HEK293 (cell line): ENCODE data around the gene ZNF541.

Experiments
- CTCF ChIA-PET: fragments of 350-600 bp; formaldehyde crosslinking; extraction: SDS; loops from one replicate; lab custom pipeline; 2021; ENCODE audit warnings: antibody characterized with exemption; lab: Yijun Ruan, JAX
- POLR2A ChIA-PET: fragments of 300-600 bp; formaldehyde crosslinking; extraction: SDS; loops from one replicate; lab custom pipeline; 2020; ENCODE audit warnings: antibody characterized with exemption, inconsistent platforms; lab: Yijun Ruan, JAX
- H3K27ac ChIP-seq: fragments of 200-500 bp; sonication (Bioruptor generic); 2 replicates; pipeline ENCODE4 v1.5.1; 2014; ENCODE audit warnings: low read depth, low read length, control low read depth, inconsistent platforms; ENCODE audit errors: extremely low read depth
- H3K36me3 ChIP-seq, 2 experiments: fragments of 200-500 bp in 1 of 2; sonication (Bioruptor generic) in 1 of 2; 1 replicate in 1 of 2; 2 replicates in 1 of 2; pipeline ENCODE4 v1.5.1; 2014 to 2017; ENCODE audit warnings: inconsistent platforms in 2 of 2, low read length in 2 of 2; ENCODE audit not compliant: control insufficient read depth in 2 of 2, insufficient read depth in 1 of 2
- H3K4me1 ChIP-seq: fragments of 200-500 bp; sonication (Bioruptor generic); 2 replicates; pipeline ENCODE4 v1.5.1; 2014; ENCODE audit warnings: mild to moderate bottlenecking, low read length, inconsistent platforms; ENCODE audit not compliant: control insufficient read depth, insufficient read depth
- H3K4me3 ChIP-seq: 2 replicates; pipeline ENCODE4 v1.5.1; 2011; ENCODE audit warnings: low read depth, mild to moderate bottlenecking, control low read depth, low read length, moderate library complexity
- H3K9me3 ChIP-seq: fragments of 200-500 bp; sonication (Bioruptor generic); 2 replicates; pipeline ENCODE4 v1.5.1; 2014; ENCODE audit warnings: low read depth, low read length, inconsistent platforms; ENCODE audit not compliant: control insufficient read depth, insufficient read depth
- EGR2 ChIP-seq: fragments of 450-650 bp; formaldehyde crosslinking; IDR thresholded peaks from 2 replicates; pipeline ENCODE4 v1.5.1; 2016; ENCODE audit warnings: low read depth, missing biosample characterization, missing genetic modification characterization
- SP3 ChIP-seq: fragments of 450-650 bp; formaldehyde crosslinking; IDR thresholded peaks from 2 replicates; pipeline ENCODE4 v1.5.1; 2016; ENCODE audit warnings: missing biosample characterization, missing genetic modification characterization
- ZFP3 ChIP-seq: fragments of 450-650 bp; formaldehyde crosslinking; IDR thresholded peaks from 2 replicates; pipeline ENCODE4 v1.5.1; 2016; ENCODE audit warnings: low read depth, missing biosample characterization, missing genetic modification characterization
- ZNF140 ChIP-seq: fragments of 450-650 bp; formaldehyde crosslinking; IDR thresholded peaks from 2 replicates; pipeline ENCODE4 v1.5.1; 2016; ENCODE audit warnings: missing biosample characterization, missing genetic modification characterization
- ZNF248 ChIP-seq: fragments of 450-650 bp; formaldehyde crosslinking; IDR thresholded peaks from 2 replicates; pipeline ENCODE4 v1.5.1; 2017; ENCODE audit warnings: missing biosample characterization, missing genetic modification characterization
- ZNF560 ChIP-seq: fragments of 450-650 bp; formaldehyde crosslinking; IDR thresholded peaks from 2 replicates; pipeline ENCODE4 v1.5.1; 2017; ENCODE audit warnings: missing biosample characterization, missing genetic modification characterization, borderline replicate concordance
- ZNF571 ChIP-seq: fragments of 450-650 bp; formaldehyde crosslinking; IDR thresholded peaks from 2 replicates; pipeline ENCODE4 v1.5.0; 2017; ENCODE audit warnings: missing biosample characterization, missing genetic modification characterization
- ZNF596 ChIP-seq: fragments of 450-650 bp; IDR thresholded peaks from 2 replicates; pipeline ENCODE4 v1.5.0; 2018; ENCODE audit warnings: missing biosample characterization, mild to moderate bottlenecking, missing genetic modification characterization, moderate library complexity
- ZNF658 ChIP-seq: fragments of 450-650 bp; formaldehyde crosslinking; IDR thresholded peaks from 2 replicates; pipeline ENCODE4; 2016; ENCODE audit warnings: missing biosample characterization, missing genetic modification characterization
- ZNF660 ChIP-seq: fragments of 450-650 bp; IDR thresholded peaks from 2 replicates; pipeline ENCODE4 v1.5.1; 2018; ENCODE audit warnings: missing biosample characterization, mild to moderate bottlenecking, missing genetic modification characterization
- ZNF777 ChIP-seq: fragments of 450-650 bp; formaldehyde crosslinking; IDR thresholded peaks from 2 replicates; pipeline ENCODE4 v1.5.1; 2017; ENCODE audit warnings: missing biosample characterization, missing genetic modification characterization, borderline replicate concordance
- TF ChIP-seq, protein P1 (sequence below): fragments of 450-650 bp; formaldehyde crosslinking; IDR thresholded peaks from 2 replicates; pipeline ENCODE4 v1.5.1; 2017; ENCODE audit warnings: missing biosample characterization, missing genetic modification characterization
- TF ChIP-seq, protein P2 (sequence below): fragments of 450-650 bp; formaldehyde crosslinking; IDR thresholded peaks from 2 replicates; pipeline ENCODE4 v1.5.1; 2016; ENCODE audit warnings: missing biosample characterization, missing genetic modification characterization
- TF ChIP-seq, protein P3 (sequence below): fragments of 450-650 bp; formaldehyde crosslinking; IDR thresholded peaks from 2 replicates; pipeline ENCODE4 v1.5.1; 2016; ENCODE audit warnings: missing biosample characterization, missing genetic modification characterization
- TF ChIP-seq, protein P4 (sequence below): fragments of 450-650 bp; formaldehyde crosslinking; IDR thresholded peaks from 2 replicates; pipeline ENCODE4 v1.5.1; 2017; ENCODE audit warnings: missing biosample characterization, missing genetic modification characterization
- TF ChIP-seq, protein P5 (sequence below): sonication (generic); formaldehyde crosslinking; IDR thresholded peaks from 2 replicates; pipeline ENCODE4 v1.8.1; 2022; ENCODE audit warnings: mild to moderate bottlenecking, moderate library complexity, missing genetic modification reagents
- TF ChIP-seq, protein P6 (sequence below): fragments of 450-650 bp; formaldehyde crosslinking; IDR thresholded peaks from 2 replicates; pipeline ENCODE4 v1.5.0; 2017; ENCODE audit warnings: missing biosample characterization, missing genetic modification characterization, borderline replicate concordance
- TF ChIP-seq, protein P7 (sequence below): fragments of 450-650 bp; formaldehyde crosslinking; IDR thresholded peaks from 2 replicates; pipeline ENCODE4 v1.5.1; 2016; ENCODE audit warnings: missing biosample characterization, missing genetic modification characterization

ZNF541 gene

DNA sequence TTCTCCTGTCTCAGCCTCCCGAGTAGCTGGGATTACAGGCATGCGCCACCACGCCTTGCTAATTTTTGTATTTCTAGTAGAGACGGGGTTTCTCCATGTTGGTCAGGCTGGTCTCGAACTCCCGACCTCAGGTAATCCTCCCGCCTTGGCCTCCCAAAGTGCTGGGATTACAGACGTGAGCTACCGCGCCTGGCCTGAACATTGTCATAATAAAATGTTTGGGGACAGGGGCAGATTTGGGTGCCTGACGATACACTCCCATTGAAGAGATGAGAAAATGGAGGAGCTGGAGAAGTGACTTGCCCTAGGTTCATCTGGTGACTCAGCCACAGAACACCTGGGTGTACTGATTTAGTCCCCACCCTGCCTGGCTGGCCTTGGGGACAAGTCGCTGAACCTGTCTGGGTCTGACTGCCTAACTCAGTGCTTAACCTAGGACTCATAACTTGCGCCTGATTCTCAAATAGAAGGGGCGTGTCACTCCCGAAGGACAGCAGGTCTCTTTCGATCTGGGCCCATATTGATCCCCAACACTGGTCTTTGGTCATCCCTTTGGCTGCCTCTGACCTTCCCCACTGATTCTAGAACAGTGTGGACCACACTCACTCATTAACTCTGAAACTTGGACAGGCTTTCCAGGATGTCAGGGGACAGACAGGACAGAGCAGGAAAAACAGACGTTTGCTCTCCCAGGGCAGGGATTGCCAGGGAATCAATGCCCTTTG, 28.4 kb upstream of the ZNF541 start:
- Histone ChIP-seq H3K9me3 (no peaks in the 10 kb centered on the region), H3K36me3 (no peaks in the 10 kb centered on the region)

DNA sequence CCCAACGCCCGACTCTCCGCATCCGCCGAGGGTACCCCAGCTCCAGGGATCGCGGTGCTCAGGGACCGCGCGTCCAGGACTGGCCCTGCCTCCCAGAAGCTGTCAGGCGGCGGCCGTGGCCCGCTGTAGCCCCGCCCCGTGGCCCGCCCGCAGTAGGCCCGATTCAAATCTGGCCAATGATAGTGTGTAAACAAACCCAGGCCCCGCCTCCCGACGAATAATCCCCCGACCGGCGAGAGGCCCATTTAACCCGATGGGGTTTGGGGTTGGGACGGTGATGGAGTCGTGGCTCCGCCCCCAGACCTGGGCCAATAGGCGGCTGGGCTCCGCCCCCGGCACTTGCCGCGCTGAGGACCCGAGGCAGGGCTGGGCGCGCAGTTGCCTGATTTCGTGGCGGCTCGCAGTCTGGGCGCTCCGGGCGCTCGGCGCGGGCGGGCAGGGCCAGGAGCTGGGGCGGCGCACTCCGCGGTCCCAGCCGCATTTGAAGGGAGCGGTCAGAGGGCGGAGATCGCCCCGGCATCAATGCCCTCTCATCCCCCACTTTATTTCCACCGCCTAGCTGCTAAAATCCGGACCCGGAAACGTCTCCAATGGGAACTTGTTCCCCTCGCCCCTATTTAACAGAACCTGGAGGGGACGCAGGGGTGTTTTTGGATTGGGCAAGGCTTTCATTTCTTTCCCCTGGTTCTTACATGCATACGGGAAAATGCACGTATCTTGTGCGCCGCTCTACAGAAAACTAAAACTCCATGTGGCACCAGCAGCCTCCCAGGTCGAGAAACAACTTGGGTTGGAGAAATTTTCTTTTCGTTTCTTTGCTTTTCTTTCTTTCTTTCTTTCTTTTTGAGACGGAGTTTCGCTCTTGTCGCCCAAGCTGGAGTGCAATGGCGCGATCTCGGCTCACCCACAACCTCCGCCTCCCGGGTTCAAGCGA, 27.6 kb upstream of the ZNF541 start:
- Histone ChIP-seq H3K36me3 (no peaks in the 10 kb centered on the region), H3K9me3 (no peaks in the 10 kb centered on the region), H3K4me1 (peaks cover 11% of the 10 kb centered on the region), H3K4me3 (peak overlapping the region; percentile 49), H3K27ac (peak overlapping the region; percentile 78)
- POLR2A ChIA-PET = interaction anchor here (0.6 to 3.7 kb wide), 13 partner anchors 8 to 959 kb away, joined by 3 to 27 read pairs (median 4); partner anchors contain the start of genes BICRA, KPTN and NAPA
- CTCF ChIA-PET = interaction anchor here (0.6 to 1.8 kb wide), 4 partner anchors 98 to 164 kb away, joined by 3 to 9 read pairs (median 4); no protein-coding TSS in a partner anchor
- TF ChIP-seq ZNF660 (tag by site-specific recombination) (peak; percentile 75; the same call in 1 of the 2 replicates), ZNF248 (tag by site-specific recombination) (0 out of 2 replicates have a peak, but pooled peaks have one; percentile 12), ZNF571 (tag by site-specific recombination) (no peak), ZFP3 (tag by site-specific recombination) (no peak), EGR2 (tag by site-specific recombination) (peak; percentile 61), ZNF140 (tag by site-specific recombination) (no peak), ZNF777 (no peak), ZNF560 (tag by site-specific recombination) (no peak), ZNF658 (tag by site-specific recombination) (no peak), ZNF596 (tag by site-specific recombination) (peak; percentile 10; the same call in 1 of the 2 replicates), SP3 (tag by site-specific recombination) (peak; percentile 98)
- TF ChIP-seq, protein P1, sequence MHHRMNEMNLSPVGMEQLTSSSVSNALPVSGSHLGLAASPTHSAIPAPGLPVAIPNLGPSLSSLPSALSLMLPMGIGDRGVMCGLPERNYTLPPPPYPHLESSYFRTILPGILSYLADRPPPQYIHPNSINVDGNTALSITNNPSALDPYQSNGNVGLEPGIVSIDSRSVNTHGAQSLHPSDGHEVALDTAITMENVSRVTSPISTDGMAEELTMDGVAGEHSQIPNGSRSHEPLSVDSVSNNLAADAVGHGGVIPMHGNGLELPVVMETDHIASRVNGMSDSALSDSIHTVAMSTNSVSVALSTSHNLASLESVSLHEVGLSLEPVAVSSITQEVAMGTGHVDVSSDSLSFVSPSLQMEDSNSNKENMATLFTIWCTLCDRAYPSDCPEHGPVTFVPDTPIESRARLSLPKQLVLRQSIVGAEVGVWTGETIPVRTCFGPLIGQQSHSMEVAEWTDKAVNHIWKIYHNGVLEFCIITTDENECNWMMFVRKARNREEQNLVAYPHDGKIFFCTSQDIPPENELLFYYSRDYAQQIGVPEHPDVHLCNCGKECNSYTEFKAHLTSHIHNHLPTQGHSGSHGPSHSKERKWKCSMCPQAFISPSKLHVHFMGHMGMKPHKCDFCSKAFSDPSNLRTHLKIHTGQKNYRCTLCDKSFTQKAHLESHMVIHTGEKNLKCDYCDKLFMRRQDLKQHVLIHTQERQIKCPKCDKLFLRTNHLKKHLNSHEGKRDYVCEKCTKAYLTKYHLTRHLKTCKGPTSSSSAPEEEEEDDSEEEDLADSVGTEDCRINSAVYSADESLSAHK (tag by site-specific recombination) = 0 out of 2 replicates have a peak, but pooled peaks have one; percentile 54
- TF ChIP-seq, protein P2, sequence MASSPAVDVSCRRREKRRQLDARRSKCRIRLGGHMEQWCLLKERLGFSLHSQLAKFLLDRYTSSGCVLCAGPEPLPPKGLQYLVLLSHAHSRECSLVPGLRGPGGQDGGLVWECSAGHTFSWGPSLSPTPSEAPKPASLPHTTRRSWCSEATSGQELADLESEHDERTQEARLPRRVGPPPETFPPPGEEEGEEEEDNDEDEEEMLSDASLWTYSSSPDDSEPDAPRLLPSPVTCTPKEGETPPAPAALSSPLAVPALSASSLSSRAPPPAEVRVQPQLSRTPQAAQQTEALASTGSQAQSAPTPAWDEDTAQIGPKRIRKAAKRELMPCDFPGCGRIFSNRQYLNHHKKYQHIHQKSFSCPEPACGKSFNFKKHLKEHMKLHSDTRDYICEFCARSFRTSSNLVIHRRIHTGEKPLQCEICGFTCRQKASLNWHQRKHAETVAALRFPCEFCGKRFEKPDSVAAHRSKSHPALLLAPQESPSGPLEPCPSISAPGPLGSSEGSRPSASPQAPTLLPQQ = peak; percentile 93
- TF ChIP-seq, protein P3, sequence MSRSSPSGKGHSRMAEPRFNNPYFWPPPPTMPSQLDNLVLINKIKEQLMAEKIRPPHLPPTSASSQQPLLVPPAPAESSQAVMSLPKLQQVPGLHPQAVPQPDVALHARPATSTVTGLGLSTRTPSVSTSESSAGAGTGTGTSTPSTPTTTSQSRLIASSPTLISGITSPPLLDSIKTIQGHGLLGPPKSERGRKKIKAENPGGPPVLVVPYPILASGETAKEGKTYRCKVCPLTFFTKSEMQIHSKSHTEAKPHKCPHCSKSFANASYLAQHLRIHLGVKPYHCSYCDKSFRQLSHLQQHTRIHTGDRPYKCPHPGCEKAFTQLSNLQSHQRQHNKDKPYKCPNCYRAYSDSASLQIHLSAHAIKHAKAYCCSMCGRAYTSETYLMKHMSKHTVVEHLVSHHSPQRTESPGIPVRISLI (tag by site-specific recombination) = 0 out of 2 replicates have a peak, but pooled peaks have one; percentile 27
- TF ChIP-seq, protein P4, sequence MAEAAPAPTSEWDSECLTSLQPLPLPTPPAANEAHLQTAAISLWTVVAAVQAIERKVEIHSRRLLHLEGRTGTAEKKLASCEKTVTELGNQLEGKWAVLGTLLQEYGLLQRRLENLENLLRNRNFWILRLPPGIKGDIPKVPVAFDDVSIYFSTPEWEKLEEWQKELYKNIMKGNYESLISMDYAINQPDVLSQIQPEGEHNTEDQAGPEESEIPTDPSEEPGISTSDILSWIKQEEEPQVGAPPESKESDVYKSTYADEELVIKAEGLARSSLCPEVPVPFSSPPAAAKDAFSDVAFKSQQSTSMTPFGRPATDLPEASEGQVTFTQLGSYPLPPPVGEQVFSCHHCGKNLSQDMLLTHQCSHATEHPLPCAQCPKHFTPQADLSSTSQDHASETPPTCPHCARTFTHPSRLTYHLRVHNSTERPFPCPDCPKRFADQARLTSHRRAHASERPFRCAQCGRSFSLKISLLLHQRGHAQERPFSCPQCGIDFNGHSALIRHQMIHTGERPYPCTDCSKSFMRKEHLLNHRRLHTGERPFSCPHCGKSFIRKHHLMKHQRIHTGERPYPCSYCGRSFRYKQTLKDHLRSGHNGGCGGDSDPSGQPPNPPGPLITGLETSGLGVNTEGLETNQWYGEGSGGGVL = peak; percentile 69
- TF ChIP-seq, protein P5, sequence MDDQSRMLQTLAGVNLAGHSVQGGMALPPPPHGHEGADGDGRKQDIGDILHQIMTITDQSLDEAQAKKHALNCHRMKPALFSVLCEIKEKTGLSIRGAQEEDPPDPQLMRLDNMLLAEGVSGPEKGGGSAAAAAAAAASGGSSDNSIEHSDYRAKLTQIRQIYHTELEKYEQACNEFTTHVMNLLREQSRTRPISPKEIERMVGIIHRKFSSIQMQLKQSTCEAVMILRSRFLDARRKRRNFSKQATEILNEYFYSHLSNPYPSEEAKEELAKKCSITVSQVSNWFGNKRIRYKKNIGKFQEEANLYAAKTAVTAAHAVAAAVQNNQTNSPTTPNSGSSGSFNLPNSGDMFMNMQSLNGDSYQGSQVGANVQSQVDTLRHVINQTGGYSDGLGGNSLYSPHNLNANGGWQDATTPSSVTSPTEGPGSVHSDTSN (CRISPR knock-in tag) = peak; percentile 87
- TF ChIP-seq, protein P6, sequence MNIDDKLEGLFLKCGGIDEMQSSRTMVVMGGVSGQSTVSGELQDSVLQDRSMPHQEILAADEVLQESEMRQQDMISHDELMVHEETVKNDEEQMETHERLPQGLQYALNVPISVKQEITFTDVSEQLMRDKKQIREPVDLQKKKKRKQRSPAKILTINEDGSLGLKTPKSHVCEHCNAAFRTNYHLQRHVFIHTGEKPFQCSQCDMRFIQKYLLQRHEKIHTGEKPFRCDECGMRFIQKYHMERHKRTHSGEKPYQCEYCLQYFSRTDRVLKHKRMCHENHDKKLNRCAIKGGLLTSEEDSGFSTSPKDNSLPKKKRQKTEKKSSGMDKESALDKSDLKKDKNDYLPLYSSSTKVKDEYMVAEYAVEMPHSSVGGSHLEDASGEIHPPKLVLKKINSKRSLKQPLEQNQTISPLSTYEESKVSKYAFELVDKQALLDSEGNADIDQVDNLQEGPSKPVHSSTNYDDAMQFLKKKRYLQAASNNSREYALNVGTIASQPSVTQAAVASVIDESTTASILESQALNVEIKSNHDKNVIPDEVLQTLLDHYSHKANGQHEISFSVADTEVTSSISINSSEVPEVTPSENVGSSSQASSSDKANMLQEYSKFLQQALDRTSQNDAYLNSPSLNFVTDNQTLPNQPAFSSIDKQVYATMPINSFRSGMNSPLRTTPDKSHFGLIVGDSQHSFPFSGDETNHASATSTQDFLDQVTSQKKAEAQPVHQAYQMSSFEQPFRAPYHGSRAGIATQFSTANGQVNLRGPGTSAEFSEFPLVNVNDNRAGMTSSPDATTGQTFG = no peak

More for the DNA sequence above, 28.4 kb upstream of the ZNF541 start:
- ChIA-PET CTCF (interaction anchor here (0.5 to 1.8 kb wide), 7 partner anchors 81 to 164 kb away, joined by 3 to 9 read pairs (median 3); partner anchors contain the start of gene NAPA), POLR2A (interaction anchor here (0.6 to 3.7 kb wide), 9 partner anchors 9 to 174 kb away, joined by 3 to 27 read pairs (median 4); partner anchors contain the start of genes KPTN and NAPA)
- TF ChIP-seq, protein P7, sequence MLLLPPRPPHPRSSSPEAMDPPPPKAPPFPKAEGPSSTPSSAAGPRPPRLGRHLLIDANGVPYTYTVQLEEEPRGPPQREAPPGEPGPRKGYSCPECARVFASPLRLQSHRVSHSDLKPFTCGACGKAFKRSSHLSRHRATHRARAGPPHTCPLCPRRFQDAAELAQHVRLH (tag by site-specific recombination) = 0 out of 2 replicates have a peak, but pooled peaks have one; percentile 27
- TF ChIP-seq ZNF660 (tag by site-specific recombination) = no peak
- Histone ChIP-seq H3K4me3 (no peak overlapping the region), H3K27ac (peak overlapping the region; percentile 78; the same call in 1 of the 2 replicates), H3K4me1 (peaks cover 11% of the 10 kb centered on the region)
